ENCODE measurements around the gene ZNF516.

The ZNF516 gene

GRCh38 chr18:76402026-76402990, 92.7 kb downstream of the ZNF516 start:
- in situ Hi-C loops (cut with MboI; ENCODE audit: low sequenced_read_pairs), result loop anchor here (10.0 kb wide), 1 partner anchor 282 kb away; no protein-coding TSS in a partner anchor

- in situ Hi-C loops (cut with MboI; ENCODE audit: low sequenced_read_pairs), result loop anchor here (10.0 kb wide), 1 partner anchor 283 kb away; no protein-coding TSS in a partner anchor
Measured at GRCh38 chr18:76401498-76401897, 93.5 kb downstream of the ZNF516 start.

- in situ Hi-C loops (cut with MboI; ENCODE audit: low sequenced_read_pairs), result loop anchor here (5.0 to 10.0 kb wide), 2 partner anchors 285 to 302 kb away; no protein-coding TSS in a partner anchor
Measured at GRCh38 chr18:76399613-76400391, 95.2 kb downstream of the ZNF516 start.

GRCh38 chr18:76398896-76399612, 96.0 kb downstream of the ZNF516 start:
- in situ Hi-C loops (cut with MboI; ENCODE audit: low sequenced_read_pairs), result loop anchor here (5.0 kb wide), 1 partner anchor 303 kb away; no protein-coding TSS in a partner anchor

GRCh38 chr18:76398295-76398694, 96.7 kb downstream of the ZNF516 start:
- in situ Hi-C loops (cut with MboI; ENCODE audit: low sequenced_read_pairs), result loop anchor here (5.0 kb wide), 1 partner anchor 304 kb away; no protein-coding TSS in a partner anchor

- in situ Hi-C loops (cut with MboI; ENCODE audit: low sequenced_read_pairs), result loop anchor here (5.0 kb wide), 1 partner anchor 305 kb away; no protein-coding TSS in a partner anchor
Measured at GRCh38 chr18:76397631-76398030, 97.4 kb downstream of the ZNF516 start.

GRCh38 chr18:76396792-76397191, 98.2 kb downstream of the ZNF516 start:
- in situ Hi-C loops (cut with MboI; ENCODE audit: low sequenced_read_pairs), result loop anchor here (5.0 kb wide), 1 partner anchor 306 kb away; no protein-coding TSS in a partner anchor

GRCh38 chr18:76395609-76396008, 99.4 kb downstream of the ZNF516 start:
- in situ Hi-C loops (cut with MboI; ENCODE audit: low sequenced_read_pairs), result loop anchor here (5.0 kb wide), 1 partner anchor 307 kb away; no protein-coding TSS in a partner anchor

- in situ Hi-C loops (cut with MboI; ENCODE audit: low sequenced_read_pairs), result loop anchor here (5.0 kb wide), 1 partner anchor 307 kb away; no protein-coding TSS in a partner anchor
Measured at GRCh38 chr18:76394780-76395476, 100.1 kb downstream of the ZNF516 start.

GRCh38 chr18:76392349-76392748, 102.7 kb downstream of the ZNF516 start:
- in situ Hi-C loops (cut with MboI; ENCODE audit: low sequenced_read_pairs), result no loop called here

- in situ Hi-C loops (cut with MboI; ENCODE audit: low sequenced_read_pairs), result no loop called here
Measured at GRCh38 chr18:76391746-76392145, 103.3 kb downstream of the ZNF516 start.

- in situ Hi-C loops (cut with MboI; ENCODE audit: low sequenced_read_pairs), result no loop called here
Measured at GRCh38 chr18:76391038-76391437, 104.0 kb downstream of the ZNF516 start.

- in situ Hi-C loops (cut with MboI; ENCODE audit: low sequenced_read_pairs), result no loop called here
Measured at GRCh38 chr18:76390452-76391035, 104.5 kb downstream of the ZNF516 start.

GRCh38 chr18:76389716-76390115, 105.3 kb downstream of the ZNF516 start:
- in situ Hi-C loops (cut with MboI; ENCODE audit: low sequenced_read_pairs), result no loop called here

GRCh38 chr18:76388891-76389423, 106.1 kb downstream of the ZNF516 start:
- in situ Hi-C loops (cut with MboI; ENCODE audit: low sequenced_read_pairs), result no loop called here

GRCh38 chr18:76388261-76388660, 106.8 kb downstream of the ZNF516 start:
- in situ Hi-C loops (cut with MboI; ENCODE audit: low sequenced_read_pairs), result no loop called here

- in situ Hi-C loops (cut with MboI; ENCODE audit: low sequenced_read_pairs), result no loop called here
Measured at GRCh38 chr18:76387608-76388007, 107.4 kb downstream of the ZNF516 start.

- in situ Hi-C loops (cut with MboI; ENCODE audit: low sequenced_read_pairs), result no loop called here
Measured at GRCh38 chr18:76386886-76387285, 108.2 kb downstream of the ZNF516 start.

- in situ Hi-C loops (cut with MboI; ENCODE audit: low sequenced_read_pairs), result no loop called here
Measured at GRCh38 chr18:76386071-76386470, 109.0 kb downstream of the ZNF516 start.
